DMS 273 treated with DMSO at 0.1 percent for 48 hours (cell line): ENCODE results near the gene PPM1D.
"Not testable (repeated sequence)": the region's sequence is repeated elsewhere in the genome, so short reads cannot be mapped to it uniquely, and the experiment has no call there.

ENCODE experiments used
- DNase-seq: peaks from one replicate; lab custom pipeline; 2025; lab: John Stamatoyannopoulos, UW

PPM1D gene

DNA sequence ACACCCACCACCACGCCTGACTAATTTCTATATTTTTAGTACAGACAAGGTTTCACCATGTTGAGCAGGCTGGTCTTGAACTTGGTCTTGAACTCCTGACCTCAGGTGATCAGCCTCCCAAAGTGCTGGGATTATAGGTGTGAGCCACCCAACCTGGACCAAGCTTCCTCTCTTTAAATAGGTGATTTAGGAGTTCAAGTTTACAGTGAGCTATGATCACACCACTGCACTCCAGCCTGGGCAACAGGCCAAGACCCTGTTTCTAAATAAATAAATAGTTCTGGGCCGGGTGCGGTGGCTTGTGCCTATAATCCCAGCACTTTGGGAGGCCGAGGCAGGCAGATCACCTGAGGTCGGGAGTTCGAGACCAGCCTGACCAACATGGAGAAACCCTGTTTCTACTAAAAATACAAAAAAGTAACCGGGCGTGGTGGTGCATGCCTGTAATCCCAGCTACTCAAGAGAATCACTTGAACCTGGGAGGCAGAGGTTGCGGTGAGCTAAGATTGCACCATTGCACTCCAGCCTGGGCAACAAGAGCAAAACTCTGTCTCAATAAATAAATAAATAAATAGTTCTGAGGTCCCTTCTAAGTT lies 6.5 kb upstream of the PPM1D start:
- DNase-seq, result not testable (repeated sequence)

DNA sequence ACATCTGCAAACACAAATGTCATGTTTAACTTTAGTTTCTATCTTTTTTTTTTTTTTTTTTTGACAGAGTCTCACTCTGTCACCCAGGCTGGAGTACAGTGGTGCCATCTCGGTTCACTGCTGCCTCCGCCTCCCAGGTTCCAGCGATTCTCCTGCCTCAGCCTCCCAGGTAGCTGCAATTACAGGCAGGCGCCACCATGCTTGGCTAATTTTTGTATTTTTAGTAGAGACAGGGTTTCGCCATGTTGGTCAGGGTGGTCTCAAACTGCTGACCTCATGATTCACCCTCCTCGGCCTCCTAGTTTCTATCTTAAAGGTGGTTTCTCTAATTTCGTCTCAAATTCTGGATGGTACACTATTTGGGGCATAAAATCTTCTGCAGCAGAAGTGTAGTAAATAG lies 5.8 kb upstream of the PPM1D start:
- DNase-seq, result not testable (repeated sequence)

GRCh38 chr17:60594734-60595133 lies 5.3 kb upstream of the PPM1D start:
- no peak for DNase-seq

- DNase-seq, result no peak
Observed at GRCh38 chr17:60597297-60597696, 2.7 kb upstream of the PPM1D start.

- no peak for DNase-seq
Observed at GRCh38 chr17:60598001-60598736, 1.8 kb upstream of the PPM1D start.

- no peak for DNase-seq
Observed at GRCh38 chr17:60599220-60599619, 773 bp upstream of the PPM1D start.

DNA sequence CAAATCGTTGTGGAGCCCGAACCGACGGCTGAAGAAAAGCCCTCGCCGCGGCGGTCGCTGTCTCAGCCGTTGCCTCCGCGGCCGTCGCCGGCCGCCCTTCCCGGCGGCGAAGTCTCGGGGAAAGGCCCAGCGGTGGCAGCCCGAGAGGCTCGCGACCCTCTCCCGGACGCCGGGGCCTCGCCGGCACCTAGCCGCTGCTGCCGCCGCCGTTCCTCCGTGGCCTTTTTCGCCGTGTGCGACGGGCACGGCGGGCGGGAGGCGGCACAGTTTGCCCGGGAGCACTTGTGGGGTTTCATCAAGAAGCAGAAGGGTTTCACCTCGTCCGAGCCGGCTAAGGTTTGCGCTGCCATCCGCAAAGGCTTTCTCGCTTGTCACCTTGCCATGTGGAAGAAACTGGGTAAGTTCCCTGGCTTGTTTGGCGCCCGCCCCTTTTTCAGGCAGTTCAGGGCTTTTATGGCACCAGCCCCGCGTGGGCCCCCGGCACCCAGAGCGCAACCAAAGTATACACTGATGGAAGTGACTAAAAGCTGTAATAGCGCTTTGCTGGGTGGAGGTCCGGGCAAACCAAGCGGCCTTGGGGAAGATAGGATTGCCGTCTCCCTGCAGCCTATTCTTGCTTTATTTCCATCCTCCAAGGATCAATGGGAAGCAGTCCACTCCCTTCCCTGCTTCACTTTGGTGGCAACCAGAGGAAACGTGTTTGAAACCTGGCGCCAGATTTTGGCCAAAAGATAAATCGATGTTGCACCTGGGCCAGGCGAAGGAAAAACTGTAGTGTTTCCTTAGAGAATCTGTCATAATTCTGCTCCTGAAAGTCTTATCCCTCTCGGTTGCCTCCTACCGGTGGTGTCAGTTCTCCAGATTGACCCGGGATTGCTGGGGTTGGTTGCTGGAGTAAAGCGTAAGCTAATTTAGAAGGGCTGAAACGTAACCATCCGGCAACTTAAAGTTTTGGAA lies 775 bp downstream of the PPM1D start:
- peak; percentile 75 for DNase-seq

GRCh38 chr17:60601447-60602384 lies 1.7 kb downstream of the PPM1D start:
- peak; percentile 36 for DNase-seq

DNA sequence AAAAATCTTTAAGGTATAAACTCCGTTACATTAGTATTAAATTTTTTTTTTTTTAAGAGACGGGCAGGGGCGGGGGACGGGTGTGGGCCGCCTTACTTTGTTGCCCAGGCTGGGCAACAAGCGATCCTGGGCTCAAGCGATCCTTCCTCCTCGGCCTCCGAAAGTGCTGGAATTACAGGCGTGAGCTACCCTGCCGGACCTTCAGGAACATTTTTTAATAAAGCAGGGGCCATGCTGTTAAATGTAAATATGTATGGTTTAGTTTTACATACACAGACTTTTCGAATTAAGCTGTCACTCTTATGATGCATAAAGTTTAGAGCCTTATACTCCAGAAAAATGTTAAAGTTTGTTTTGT lies 2.4 kb downstream of the PPM1D start:
- no peak for DNase-seq

DNA sequence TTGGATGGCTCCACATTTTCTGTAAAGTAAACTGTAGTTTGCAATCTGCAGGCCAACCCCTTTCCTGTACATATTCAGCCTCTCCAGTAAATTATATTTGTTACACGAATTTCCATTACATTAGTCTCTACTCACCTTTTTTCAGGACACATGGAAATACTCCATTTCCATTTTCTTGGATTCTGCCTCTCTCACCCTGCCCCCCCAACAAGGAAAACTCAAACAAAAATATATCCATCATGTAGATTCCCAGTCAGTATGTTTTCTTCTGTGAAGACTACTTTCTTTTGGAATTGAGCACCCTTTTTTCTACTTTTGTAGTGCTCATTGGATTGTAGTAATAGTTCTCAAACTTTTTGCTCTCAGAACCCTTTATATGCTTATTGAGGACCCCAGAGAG lies 2.9 kb downstream of the PPM1D start:
- DNase-seq, result no peak

- not testable (repeated sequence) for DNase-seq
Observed at GRCh38 chr17:60603477-60603876, 3.5 kb downstream of the PPM1D start.

- DNase-seq, result peak; percentile 72
Observed at GRCh38 chr17:60604686-60605334, 4.8 kb downstream of the PPM1D start.

DNA sequence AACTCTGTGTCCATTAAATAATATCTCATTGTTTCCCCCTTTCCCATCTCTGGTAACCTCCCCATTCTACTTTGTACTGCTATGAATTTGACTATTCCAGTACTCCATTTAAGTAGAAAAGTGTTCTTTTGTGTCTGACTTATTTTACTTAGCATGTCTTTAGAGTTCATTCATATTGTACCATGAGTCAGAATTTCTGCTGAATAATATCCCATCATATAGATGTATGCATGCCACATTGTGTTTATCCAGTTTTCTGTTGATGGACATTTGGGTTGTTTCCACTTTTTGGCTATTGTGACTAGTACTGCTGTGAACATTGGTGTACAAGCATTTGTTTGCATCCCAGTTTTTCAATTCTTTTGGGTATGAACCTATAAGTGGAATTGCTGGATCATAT lies 6.0 kb downstream of the PPM1D start:
- no peak for DNase-seq

DNA sequence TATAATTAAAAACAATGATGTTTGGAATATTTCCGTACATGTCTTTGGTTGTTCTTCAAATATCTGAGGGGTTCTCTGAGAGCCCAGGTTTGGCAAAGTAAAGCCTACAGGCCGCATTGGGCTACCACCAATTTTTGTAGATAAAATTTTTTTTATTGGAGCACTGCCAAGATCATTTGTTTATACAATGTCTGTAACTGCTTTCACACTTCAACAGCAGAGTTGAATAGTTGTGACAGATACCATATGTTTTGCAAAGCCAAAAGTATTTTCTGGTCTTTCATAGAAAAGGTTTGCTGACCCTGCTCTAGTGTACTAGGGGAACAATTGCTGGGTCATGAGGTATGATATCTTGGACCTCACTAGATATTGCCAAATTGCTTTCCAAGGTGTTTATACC lies 10.5 kb downstream of the PPM1D start:
- DNase-seq, result no peak

DNA sequence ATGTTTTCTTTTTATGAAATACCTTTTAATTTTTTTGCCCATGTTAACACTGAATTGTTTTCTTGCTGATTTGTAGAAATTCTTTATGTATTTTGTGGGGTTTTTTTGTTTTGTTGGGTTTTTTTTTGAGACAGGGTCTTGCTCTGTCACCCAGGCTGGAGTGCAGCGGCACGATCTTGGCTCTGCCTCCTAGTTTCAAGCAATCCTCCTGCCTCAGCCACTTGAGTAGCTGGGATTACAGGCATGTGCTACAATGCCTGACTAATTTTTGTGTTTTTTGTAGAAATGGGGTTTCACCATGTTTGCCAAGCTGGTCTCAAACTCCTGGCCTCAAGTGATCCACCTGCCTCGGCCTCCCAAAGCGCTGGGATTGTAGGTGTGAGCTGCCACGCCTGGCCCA lies 11.3 kb downstream of the PPM1D start:
- DNase-seq, result not testable (repeated sequence)

GRCh38 chr17:60613325-60613724 lies 13.3 kb downstream of the PPM1D start:
- DNase-seq, result no peak

DNA sequence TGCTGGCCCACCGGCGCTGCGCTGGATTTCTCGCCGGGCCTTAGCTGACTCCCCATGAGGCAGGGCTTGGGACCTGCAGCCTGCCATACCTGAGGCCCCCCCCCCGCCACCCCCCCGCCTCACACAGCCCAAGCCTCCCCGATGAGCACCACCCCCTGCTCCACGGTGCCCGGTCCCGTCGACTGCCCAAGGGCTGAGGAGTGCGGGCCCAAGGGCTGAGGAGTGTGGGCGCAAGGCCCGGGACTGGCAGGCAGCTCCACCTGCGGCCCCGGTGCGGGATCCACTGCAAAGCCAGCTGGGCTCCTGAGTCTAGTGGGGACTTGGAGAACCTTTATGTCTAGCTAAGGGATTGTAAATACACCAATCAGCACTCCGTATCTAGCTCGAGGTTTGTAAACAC lies 13.8 kb downstream of the PPM1D start:
- DNase-seq, result not testable (repeated sequence)

DNA sequence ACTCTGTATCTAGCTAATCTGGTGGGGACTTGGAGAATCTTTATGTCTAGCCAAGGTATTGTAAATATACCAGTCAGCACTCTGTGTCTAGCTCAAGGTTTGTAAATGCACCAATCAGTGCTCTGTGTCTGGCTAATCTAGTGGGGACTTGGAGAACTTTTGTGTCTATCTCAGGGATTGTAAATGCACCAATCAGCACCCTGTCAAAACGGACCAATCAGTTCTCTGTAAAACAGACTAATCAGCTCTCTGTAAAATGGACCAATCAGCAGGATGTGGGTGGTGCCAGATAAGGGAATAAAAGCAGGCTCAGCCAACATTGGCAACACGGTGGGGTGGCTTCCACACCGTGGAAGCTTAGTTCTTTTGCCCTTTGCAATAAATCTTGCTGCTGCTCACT lies 14.3 kb downstream of the PPM1D start:
- DNase-seq, result not testable (repeated sequence)

DNA sequence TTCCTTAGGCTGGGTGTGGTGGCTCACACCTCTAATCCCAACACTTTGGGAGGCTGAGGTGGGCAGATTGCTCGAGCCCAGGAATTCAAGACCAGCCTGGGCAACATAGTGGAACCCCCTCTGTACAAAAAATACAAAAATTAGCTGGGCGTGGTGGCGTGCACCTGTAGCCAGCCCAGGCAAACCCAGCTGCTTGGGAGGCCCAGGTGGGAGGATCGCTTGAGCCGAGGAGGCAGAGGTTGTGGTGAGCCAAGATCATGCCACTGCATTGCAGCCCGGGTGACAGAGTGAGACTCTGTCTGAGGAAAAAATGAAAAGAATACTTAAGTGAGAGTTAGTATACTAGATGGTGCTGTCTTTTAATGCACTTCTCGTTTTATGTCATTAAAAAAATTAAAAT lies 15.1 kb downstream of the PPM1D start:
- DNase-seq, result no peak

- no peak for DNase-seq
Observed at GRCh38 chr17:60615840-60616239, 15.8 kb downstream of the PPM1D start.

- no peak for DNase-seq
Observed at GRCh38 chr17:60618080-60618479, 18.1 kb downstream of the PPM1D start.
